Prostate gland (tissue), 2 donors: ENCODE results near the gene MAML3. TPM values are rescaled to one million over a fixed set of nuclear protein-coding genes. Genes with fewer than 3 reads are reported as not detected.

ENCODE experiments used
- DNase-seq: peaks from one replicate; pipeline ENCODE4 v3.0.0-alpha.2; 2019; ENCODE audit warnings: low spot score
- H3K27ac ChIP-seq, 2 donors: fragments of 200-600 bp; sonication (generic); 2 replicates each; pipeline ENCODE4 v1.5.1; 2017 to 2019
- H3K27me3 ChIP-seq: fragments of 200-600 bp; sonication (generic); replicated peaks from 2 replicates; pipeline ENCODE4 v1.5.1; 2019; ENCODE audit not compliant: insufficient read depth
- H3K36me3 ChIP-seq, 2 donors: fragments of 200-600 bp; sonication (generic); 1 replicate in 1 of 2; 2 replicates in 1 of 2; pipeline versions ENCODE4 v1.5.1 to v1.8.1; 2017 to 2019
- H3K4me1 ChIP-seq: fragments of 200-600 bp; sonication (generic); replicated peaks from 2 replicates; pipeline ENCODE4 v1.5.1; 2019
- H3K4me3 ChIP-seq, 2 donors: fragments of 200-600 bp; sonication (generic); 2 replicates each; pipeline ENCODE4 v1.5.1; 2017 to 2019
- H3K9me3 ChIP-seq: fragments of 200-600 bp; sonication (generic); 2 replicates; pipeline ENCODE4 v1.5.1; 2017
- POLR2A ChIP-seq: fragments of 450-650 bp; IDR thresholded peaks from one replicate; pipeline ENCODE4 v1.6.1; 2016; ENCODE audit warnings: antibody characterized with exemption, mild to moderate bottlenecking
- POLR2AphosphoS5 ChIP-seq: sonication (generic); formaldehyde crosslinking; IDR thresholded peaks from one replicate; pipeline ENCODE4 v1.6.1; 2017; ENCODE audit warnings: antibody characterized with exemption
- WGBS: methylation state at CpG from one replicate; pipeline ENCODE4 v1.1.5; 2018; 5-methylcytosine and 5-hydroxymethylcytosine counted together
- intact Hi-C: fragments of 100-400 bp; cut with DNase I; formaldehyde crosslinking; loops from one replicate; pipeline ENCODE4 v1.14.2; 2022
- total RNA-seq, 2 donors: library from RNA; depleted of rRNA; stranded (reverse); fragments of >200 nt; gene quantifications; one replicate each; pipeline ENCODE4 v1.1.0, GENCODE V29; 2016
- TF ChIP-seq, protein P1 (sequence below), 4 experiments: fragments of 200-600 bp in 2 of 4; fragments of 450-650 bp in 2 of 4; sonication (generic) in 2 of 4; IDR thresholded peaks; 1 replicate in 3 of 4; 2 replicates in 1 of 4; pipeline ENCODE4 v1.5.1; 2016 to 2019; ENCODE audit warnings: antibody characterized with exemption in 4 of 4, mild to moderate bottlenecking in 2 of 4, moderate library complexity in 2 of 4

Gene MAML3
- total RNA-seq, 2 donors from 2014 or later: 15.0 to 30.6 TPM

DNA sequence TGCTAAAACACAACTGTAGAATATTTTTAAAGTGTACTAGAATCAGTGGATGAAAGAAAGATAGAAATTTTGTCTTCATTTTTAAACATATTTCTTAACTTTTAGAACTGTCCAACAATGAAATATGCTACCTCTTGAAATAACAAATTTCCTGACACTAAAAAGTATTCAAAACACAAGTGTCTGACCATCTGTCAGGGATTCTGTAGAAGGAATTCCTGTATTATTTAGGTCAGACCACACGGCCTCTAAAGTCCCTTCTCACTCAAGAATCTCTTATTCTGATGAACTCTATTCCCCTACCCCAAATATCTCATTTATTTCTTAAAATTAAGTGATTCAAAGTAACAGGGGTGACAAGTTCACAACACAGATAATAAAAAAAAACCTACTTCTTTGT is 99.1 kb downstream of the MAML3 start:
- no peak for DNase-seq
- TF ChIP-seq POLR2AphosphoS5 (no peak), POLR2A (no peak)
- TF ChIP-seq, protein P1, sequence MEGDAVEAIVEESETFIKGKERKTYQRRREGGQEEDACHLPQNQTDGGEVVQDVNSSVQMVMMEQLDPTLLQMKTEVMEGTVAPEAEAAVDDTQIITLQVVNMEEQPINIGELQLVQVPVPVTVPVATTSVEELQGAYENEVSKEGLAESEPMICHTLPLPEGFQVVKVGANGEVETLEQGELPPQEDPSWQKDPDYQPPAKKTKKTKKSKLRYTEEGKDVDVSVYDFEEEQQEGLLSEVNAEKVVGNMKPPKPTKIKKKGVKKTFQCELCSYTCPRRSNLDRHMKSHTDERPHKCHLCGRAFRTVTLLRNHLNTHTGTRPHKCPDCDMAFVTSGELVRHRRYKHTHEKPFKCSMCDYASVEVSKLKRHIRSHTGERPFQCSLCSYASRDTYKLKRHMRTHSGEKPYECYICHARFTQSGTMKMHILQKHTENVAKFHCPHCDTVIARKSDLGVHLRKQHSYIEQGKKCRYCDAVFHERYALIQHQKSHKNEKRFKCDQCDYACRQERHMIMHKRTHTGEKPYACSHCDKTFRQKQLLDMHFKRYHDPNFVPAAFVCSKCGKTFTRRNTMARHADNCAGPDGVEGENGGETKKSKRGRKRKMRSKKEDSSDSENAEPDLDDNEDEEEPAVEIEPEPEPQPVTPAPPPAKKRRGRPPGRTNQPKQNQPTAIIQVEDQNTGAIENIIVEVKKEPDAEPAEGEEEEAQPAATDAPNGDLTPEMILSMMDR (IDR thresholded peaks at IDR 0.05): no peak
- Histone ChIP-seq H3K27ac (no peak overlapping the region), H3K4me3 (no peak overlapping the region), H3K36me3 (no peaks in the 10 kb centered on the region), H3K27me3 (no peaks in the 10 kb centered on the region), H3K9me3 (no peaks in the 10 kb centered on the region), H3K4me1 (no peaks in the 10 kb centered on the region)
- 79% methylated on average over 1 of the region's 1 CpG for WGBS
- intact Hi-C loops: loop anchor here (5.0 kb wide), 1 partner anchor 197 kb away; no protein-coding TSS in a partner anchor

DNA sequence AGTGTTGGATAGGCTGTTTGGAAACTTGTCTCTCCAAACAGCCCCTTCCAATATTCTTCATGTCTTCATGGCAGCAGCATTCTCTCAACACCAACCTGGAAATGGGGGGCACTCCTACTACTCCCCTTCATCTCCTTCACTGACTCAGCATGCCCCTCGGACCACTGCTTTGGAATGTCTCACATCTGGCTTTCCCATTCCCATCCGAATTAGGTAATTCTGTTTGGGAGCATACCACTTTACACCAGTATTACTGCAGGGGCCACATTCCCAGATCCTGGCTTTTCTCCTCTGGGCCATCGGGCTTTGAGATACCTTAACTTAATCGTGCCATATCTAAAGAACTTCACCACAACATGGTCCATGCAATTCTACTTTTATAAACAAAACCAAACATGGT is 100.8 kb downstream of the MAML3 start:
- 97% methylated on average over 4 of the region's 4 CpGs for WGBS
- TF ChIP-seq, protein P1 (IDR thresholded peaks at IDR 0.05): no peak
- TF ChIP-seq POLR2AphosphoS5: no peak
- TF ChIP-seq POLR2A: no peak
- H3K4me3 ChIP-seq: no peak overlapping the region
- no peak for DNase-seq
- no peak overlapping the region for H3K27ac ChIP-seq
- H3K27me3 ChIP-seq: no peaks in the 10 kb centered on the region
- intact Hi-C loops: loop anchor here (5.0 kb wide), 1 partner anchor 199 kb away; no protein-coding TSS in a partner anchor
- H3K36me3 ChIP-seq: no peaks in the 10 kb centered on the region
- H3K9me3 ChIP-seq: no peaks in the 10 kb centered on the region
- no peaks in the 10 kb centered on the region for H3K4me1 ChIP-seq

DNA sequence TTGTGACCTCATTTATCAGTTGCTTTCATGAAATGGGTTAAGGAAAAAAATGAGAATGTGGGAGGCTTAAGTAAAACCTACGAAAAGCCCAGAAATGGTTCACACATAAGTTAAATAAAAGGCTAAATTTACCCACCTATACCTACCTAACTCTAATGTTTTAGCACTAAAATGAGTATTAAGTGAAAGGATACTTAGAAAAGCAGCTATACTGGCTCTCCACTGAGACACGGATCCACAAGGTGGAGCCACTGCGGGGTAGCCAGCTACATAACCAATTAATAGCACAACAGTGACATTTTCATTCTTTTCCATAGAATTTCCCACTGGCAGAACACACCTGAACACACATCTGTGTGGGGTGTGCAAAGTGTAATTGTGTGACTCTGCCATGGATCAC is 101.9 kb downstream of the MAML3 start:
- Histone ChIP-seq H3K27me3 (no peaks in the 10 kb centered on the region), H3K4me1 (no peaks in the 10 kb centered on the region), H3K4me3 (no peak overlapping the region), H3K27ac (no peak overlapping the region), H3K36me3 (no peaks in the 10 kb centered on the region), H3K9me3 (no peaks in the 10 kb centered on the region)
- WGBS: 67% methylated on average over 3 of the region's 3 CpGs
- TF ChIP-seq POLR2A (no peak), POLR2AphosphoS5 (no peak)
- TF ChIP-seq, protein P1 (IDR thresholded peaks at IDR 0.05): peak; percentile 16 to 51 (median 46)
- peak; percentile 30 for DNase-seq
- intact Hi-C loops: loop anchor here (5.0 kb wide), 1 partner anchor 200 kb away; no protein-coding TSS in a partner anchor

DNA sequence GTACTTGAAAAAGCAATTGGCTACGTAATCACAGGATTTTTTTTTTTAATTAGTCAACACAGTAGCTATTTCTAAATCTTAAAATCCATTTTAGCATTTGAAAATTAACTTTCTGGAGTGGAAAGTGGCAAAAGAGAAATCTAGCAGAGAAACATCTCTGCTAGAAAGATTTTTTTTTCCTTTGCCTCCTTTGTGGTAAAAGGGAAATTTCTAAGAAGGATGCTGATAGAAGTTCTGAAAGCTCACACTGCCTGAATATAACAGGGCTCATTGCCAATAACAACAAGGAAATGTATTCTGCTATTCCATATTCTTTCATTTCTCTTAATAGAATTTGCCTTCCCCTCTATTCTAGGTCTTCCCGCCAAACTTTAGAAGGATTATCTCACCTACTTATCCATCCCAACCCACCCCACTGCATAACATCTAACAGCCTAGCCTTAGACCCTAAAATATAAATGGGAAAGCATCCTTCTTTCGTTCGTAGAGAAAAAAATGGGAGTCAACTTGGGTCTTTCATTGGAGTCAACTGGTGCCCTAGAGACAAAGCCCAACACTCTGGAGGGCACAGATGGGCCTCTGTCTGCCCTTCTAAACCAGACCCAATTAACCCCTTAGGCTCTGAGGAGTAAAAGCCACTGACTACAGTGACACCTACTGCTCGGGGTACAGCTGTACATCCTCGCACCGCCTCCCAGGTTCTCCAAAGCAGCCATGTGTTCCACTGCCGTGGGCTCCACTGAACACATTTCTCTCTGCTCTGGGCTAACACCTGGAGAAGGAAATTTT is 103.9 kb downstream of the MAML3 start:
- H3K36me3 ChIP-seq: no peaks in the 10 kb centered on the region
- TF ChIP-seq POLR2A (no peak), POLR2AphosphoS5 (no peak)
- TF ChIP-seq, protein P1 (IDR thresholded peaks at IDR 0.05): no peak
- WGBS: 79% methylated on average over 8 of the region's 8 CpGs
- no peaks in the 10 kb centered on the region for H3K9me3 ChIP-seq
- H3K4me1 ChIP-seq: no peaks in the 10 kb centered on the region
- DNase-seq: no peak
- no peak overlapping the region for H3K4me3 ChIP-seq
- peak overlapping the region; percentile 69 to 78 for H3K27ac ChIP-seq
- intact Hi-C loops: loop anchor here (2.0 to 5.0 kb wide), 4 partner anchors 42 to 315 kb away; partner anchors contain the start of gene MAML3
- H3K27me3 ChIP-seq: no peaks in the 10 kb centered on the region
